ENCODE measurements around the gene HERC5.

DNA sequence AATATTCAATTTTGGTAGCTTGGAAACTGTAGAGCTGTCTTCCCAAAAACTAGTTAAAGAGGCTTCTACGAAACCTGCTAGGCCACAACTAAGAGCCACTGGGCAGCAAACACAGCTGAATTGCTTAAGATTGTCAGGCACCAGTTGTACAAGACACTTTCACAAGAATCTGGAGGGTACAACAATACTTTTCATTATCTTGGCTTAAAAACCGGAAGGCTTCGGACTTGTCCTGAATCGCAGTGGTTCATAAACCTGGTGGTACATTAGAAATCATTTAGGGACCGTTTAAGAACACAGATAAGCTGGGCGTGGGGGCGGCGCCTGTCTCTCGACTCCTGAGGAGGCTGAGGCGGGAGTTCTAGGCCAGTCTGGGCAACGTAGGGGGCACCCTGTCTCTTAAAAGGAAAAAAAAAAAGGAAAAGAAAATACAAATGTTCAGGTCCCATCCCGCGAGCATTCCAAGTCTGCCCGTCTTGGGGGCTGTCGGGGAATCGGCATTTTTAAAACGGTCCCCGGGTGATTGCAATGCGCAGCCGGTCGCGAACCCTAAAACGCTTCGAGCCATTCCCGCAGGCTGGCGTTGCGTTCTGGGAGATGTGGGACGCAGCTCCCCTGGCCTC, 65.9 kb downstream of the HERC5 start:
- no peak for TF ChIP-seq CTCF (conservative IDR thresholded peaks at IDR 0.05)
- no peak for TF ChIP-seq EZH2 (IDR thresholded peaks at IDR 0.05; ENCODE audit: low read depth)
